NCI-H345 (cell line): ENCODE results near the gene SART3.
"Not testable (repeated sequence)": the region's sequence is repeated elsewhere in the genome, so short reads cannot be mapped to it uniquely, and the experiment has no call there.

Experiments used
- DNase-seq: peaks from one replicate; lab custom pipeline; 2025; lab: John Stamatoyannopoulos, UW

The SART3 gene

GRCh38 chr12:108487029-108487428, 73.9 kb downstream of the SART3 start:
- not testable (repeated sequence) for DNase-seq

- not testable (repeated sequence) for DNase-seq
Observed at GRCh38 chr12:108485371-108485770, 75.6 kb downstream of the SART3 start.

GRCh38 chr12:108484845-108485244, 76.1 kb downstream of the SART3 start:
- DNase-seq = no peak

- no peak for DNase-seq
Observed at GRCh38 chr12:108484431-108484830, 76.5 kb downstream of the SART3 start.

- DNase-seq = no peak
Observed at GRCh38 chr12:108483213-108484059, 77.5 kb downstream of the SART3 start.

GRCh38 chr12:108482717-108483212, 78.2 kb downstream of the SART3 start:
- no peak for DNase-seq

- DNase-seq = no peak
Observed at GRCh38 chr12:108479364-108480070, 81.5 kb downstream of the SART3 start.

GRCh38 chr12:108478611-108479206, 82.3 kb downstream of the SART3 start:
- no peak for DNase-seq

- DNase-seq = no peak
Observed at GRCh38 chr12:108477881-108478259, 83.1 kb downstream of the SART3 start.

GRCh38 chr12:108477055-108477880, 83.7 kb downstream of the SART3 start:
- no peak for DNase-seq

- no peak for DNase-seq
Observed at GRCh38 chr12:108475396-108475795, 85.6 kb downstream of the SART3 start.

- no peak for DNase-seq
Observed at GRCh38 chr12:108473400-108474055, 87.4 kb downstream of the SART3 start.
